Activated naive CD8-positive, alpha-beta T cell treated with anti-CD3 and anti-CD28 coated beads, Interleukin-2, amount 50 U/mL, for 24 hours (primary cell): ENCODE results near the gene MIPEP.

Experiments
- ATAC-seq: fragments of 150-1000 bp; cut with Tn5 transposase; one replicate; pipeline ENCODE4 v1.10.0; 2021
- DNase-seq: peaks from one replicate; pipeline ENCODE4 v3.0.0; 2021
- H3K27ac Mint-ChIP-seq: one replicate; pipeline ENCODE4 v1.8.0; 2021; ENCODE audit warnings: mild to moderate bottlenecking, mixed read lengths
- H3K27me3 Mint-ChIP-seq: one replicate; pipeline ENCODE4 v1.8.0; 2021; ENCODE audit warnings: mixed read lengths
- H3K36me3 Mint-ChIP-seq: one replicate; pipeline ENCODE4 v1.8.0; 2021; ENCODE audit warnings: low read depth, mixed read lengths
- H3K4me1 Mint-ChIP-seq: one replicate; pipeline ENCODE4 v1.8.0; 2021; ENCODE audit warnings: mixed read lengths
- H3K4me3 Mint-ChIP-seq: one replicate; pipeline ENCODE4 v1.8.0; 2021; ENCODE audit warnings: mild to moderate bottlenecking, moderate library complexity, mixed read lengths
- H3K9me3 Mint-ChIP-seq: one replicate; pipeline ENCODE4 v1.8.0; 2021; ENCODE audit warnings: mixed read lengths

The MIPEP gene

GRCh38 chr13:23849670-23850069 is 39.5 kb downstream of the MIPEP start:
- DNase-seq (no peak), ATAC-seq (peak; percentile 33)
- H3K27ac Mint-ChIP-seq = no peak overlapping the region
- peaks cover 13% of the 10 kb centered on the region for H3K36me3 Mint-ChIP-seq
- H3K4me1 Mint-ChIP-seq = peaks cover 22% of the 10 kb centered on the region
- no peak overlapping the region for H3K4me3 Mint-ChIP-seq
- H3K9me3 Mint-ChIP-seq = no peaks in the 10 kb centered on the region
- H3K27me3 Mint-ChIP-seq = no peaks in the 10 kb centered on the region

- DNase-seq (no peak), ATAC-seq (no peak)
- no peaks in the 10 kb centered on the region for H3K27me3 Mint-ChIP-seq
- peaks cover 11% of the 10 kb centered on the region for H3K36me3 Mint-ChIP-seq
- no peak overlapping the region for H3K4me3 Mint-ChIP-seq
- H3K27ac Mint-ChIP-seq = no peak overlapping the region
- H3K9me3 Mint-ChIP-seq = no peaks in the 10 kb centered on the region
- peaks cover 28% of the 10 kb centered on the region for H3K4me1 Mint-ChIP-seq
These were observed 40.5 kb downstream of the MIPEP start for GRCh38 chr13:23848646-23849141.

GRCh38 chr13:23848019-23848418 is 41.2 kb downstream of the MIPEP start:
- H3K27ac Mint-ChIP-seq = no peak overlapping the region
- no peaks in the 10 kb centered on the region for H3K9me3 Mint-ChIP-seq
- DNase-seq (no peak), ATAC-seq (no peak)
- peaks cover 11% of the 10 kb centered on the region for H3K36me3 Mint-ChIP-seq
- no peak overlapping the region for H3K4me3 Mint-ChIP-seq
- H3K4me1 Mint-ChIP-seq = peaks cover 31% of the 10 kb centered on the region
- no peaks in the 10 kb centered on the region for H3K27me3 Mint-ChIP-seq

GRCh38 chr13:23847497-23847896 is 41.7 kb downstream of the MIPEP start:
- Mint-ChIP-seq H3K27me3 (no peaks in the 10 kb centered on the region), H3K9me3 (no peaks in the 10 kb centered on the region), H3K36me3 (peaks cover 13% of the 10 kb centered on the region), H3K27ac (no peak overlapping the region), H3K4me1 (peaks cover 31% of the 10 kb centered on the region), H3K4me3 (no peak overlapping the region)
- DNase-seq = no peak
- no peak for ATAC-seq

GRCh38 chr13:23845105-23845725 is 44.0 kb downstream of the MIPEP start:
- H3K4me1 Mint-ChIP-seq = peaks cover 25% of the 10 kb centered on the region

GRCh38 chr13:23844132-23844531 is 45.1 kb downstream of the MIPEP start:
- Mint-ChIP-seq H3K4me3 (no peak overlapping the region), H3K27me3 (no peaks in the 10 kb centered on the region), H3K27ac (no peak overlapping the region), H3K36me3 (peaks cover 9% of the 10 kb centered on the region), H3K9me3 (no peaks in the 10 kb centered on the region), H3K4me1 (peaks cover 20% of the 10 kb centered on the region)
- ATAC-seq (no peak), DNase-seq (no peak)

More at GRCh38 chr13:23845105-23845725, 44.0 kb downstream of the MIPEP start:
- Mint-ChIP-seq H3K4me3 (no peak overlapping the region), H3K27ac (no peak overlapping the region), H3K27me3 (no peaks in the 10 kb centered on the region), H3K36me3 (peaks cover 9% of the 10 kb centered on the region), H3K9me3 (no peaks in the 10 kb centered on the region)
- DNase-seq (no peak), ATAC-seq (no peak)

- no peaks in the 10 kb centered on the region for H3K9me3 Mint-ChIP-seq
- DNase-seq (no peak), ATAC-seq (no peak)
- H3K27me3 Mint-ChIP-seq = no peaks in the 10 kb centered on the region
- peaks cover 9% of the 10 kb centered on the region for H3K36me3 Mint-ChIP-seq
- no peak overlapping the region for H3K27ac Mint-ChIP-seq
- H3K4me1 Mint-ChIP-seq = peaks cover 16% of the 10 kb centered on the region
- H3K4me3 Mint-ChIP-seq = no peak overlapping the region
These were observed 45.8 kb downstream of the MIPEP start for GRCh38 chr13:23843436-23843835.

GRCh38 chr13:23842406-23842805 is 46.8 kb downstream of the MIPEP start:
- no peak overlapping the region for H3K4me3 Mint-ChIP-seq
- DNase-seq (no peak), ATAC-seq (no peak)
- no peak overlapping the region for H3K27ac Mint-ChIP-seq
- peaks cover 10% of the 10 kb centered on the region for H3K36me3 Mint-ChIP-seq
- no peaks in the 10 kb centered on the region for H3K9me3 Mint-ChIP-seq
- H3K27me3 Mint-ChIP-seq = no peaks in the 10 kb centered on the region
- peaks cover 13% of the 10 kb centered on the region for H3K4me1 Mint-ChIP-seq

- Mint-ChIP-seq H3K27ac (no peak overlapping the region), H3K9me3 (no peaks in the 10 kb centered on the region)
- ATAC-seq = no peak
These were observed 55.2 kb downstream of the MIPEP start for GRCh38 chr13:23833733-23834611.

GRCh38 chr13:23828866-23829265 is 60.3 kb downstream of the MIPEP start:
- ATAC-seq = no peak
- no peak for DNase-seq
- H3K4me3 Mint-ChIP-seq = no peak overlapping the region
- no peaks in the 10 kb centered on the region for H3K4me1 Mint-ChIP-seq
- peaks cover 31% of the 10 kb centered on the region for H3K36me3 Mint-ChIP-seq
- no peaks in the 10 kb centered on the region for H3K27me3 Mint-ChIP-seq
- H3K9me3 Mint-ChIP-seq = peaks cover 5% of the 10 kb centered on the region
- H3K27ac Mint-ChIP-seq = no peak overlapping the region

More at GRCh38 chr13:23833733-23834611, 55.2 kb downstream of the MIPEP start:
- DNase-seq = no peak
- no peaks in the 10 kb centered on the region for H3K4me1 Mint-ChIP-seq
- H3K27me3 Mint-ChIP-seq = no peaks in the 10 kb centered on the region
- peaks cover 23% of the 10 kb centered on the region for H3K36me3 Mint-ChIP-seq
- no peak overlapping the region for H3K4me3 Mint-ChIP-seq

GRCh38 chr13:23828086-23828485 is 61.1 kb downstream of the MIPEP start:
- Mint-ChIP-seq H3K9me3 (peaks cover 5% of the 10 kb centered on the region), H3K4me1 (no peaks in the 10 kb centered on the region), H3K36me3 (peaks cover 28% of the 10 kb centered on the region), H3K27me3 (no peaks in the 10 kb centered on the region), H3K27ac (no peak overlapping the region), H3K4me3 (no peak overlapping the region)
- no peak for ATAC-seq
- no peak for DNase-seq

- H3K4me3 Mint-ChIP-seq = no peak overlapping the region
These were observed 64.0 kb downstream of the MIPEP start for GRCh38 chr13:23825179-23825578.

GRCh38 chr13:23824371-23824770 is 64.8 kb downstream of the MIPEP start:
- no peaks in the 10 kb centered on the region for H3K27me3 Mint-ChIP-seq
- ATAC-seq = no peak
- H3K4me3 Mint-ChIP-seq = no peak overlapping the region
- H3K9me3 Mint-ChIP-seq = peaks cover 5% of the 10 kb centered on the region
- peaks cover 29% of the 10 kb centered on the region for H3K36me3 Mint-ChIP-seq
- H3K27ac Mint-ChIP-seq = no peak overlapping the region
- no peak for DNase-seq
- no peaks in the 10 kb centered on the region for H3K4me1 Mint-ChIP-seq

More at GRCh38 chr13:23825179-23825578, 64.0 kb downstream of the MIPEP start:
- ATAC-seq (no peak), DNase-seq (no peak)
- Mint-ChIP-seq H3K9me3 (peaks cover 5% of the 10 kb centered on the region), H3K27me3 (no peaks in the 10 kb centered on the region), H3K4me1 (no peaks in the 10 kb centered on the region), H3K27ac (no peak overlapping the region), H3K36me3 (peaks cover 29% of the 10 kb centered on the region)

- H3K4me1 Mint-ChIP-seq = no peaks in the 10 kb centered on the region
- peaks cover 5% of the 10 kb centered on the region for H3K9me3 Mint-ChIP-seq
- no peak for ATAC-seq
These were observed 66.9 kb downstream of the MIPEP start for GRCh38 chr13:23822252-23822824.

GRCh38 chr13:23820530-23820929 is 68.7 kb downstream of the MIPEP start:
- no peak for DNase-seq
- no peaks in the 10 kb centered on the region for H3K4me1 Mint-ChIP-seq
- H3K4me3 Mint-ChIP-seq = no peak overlapping the region
- H3K27me3 Mint-ChIP-seq = no peaks in the 10 kb centered on the region
- peaks cover 21% of the 10 kb centered on the region for H3K36me3 Mint-ChIP-seq
- ATAC-seq = no peak
- H3K9me3 Mint-ChIP-seq = peaks cover 5% of the 10 kb centered on the region
- H3K27ac Mint-ChIP-seq = no peak overlapping the region

More at GRCh38 chr13:23822252-23822824, 66.9 kb downstream of the MIPEP start:
- DNase-seq = no peak
- no peaks in the 10 kb centered on the region for H3K27me3 Mint-ChIP-seq
- no peak overlapping the region for H3K27ac Mint-ChIP-seq
- no peak overlapping the region for H3K4me3 Mint-ChIP-seq
- H3K36me3 Mint-ChIP-seq = peaks cover 28% of the 10 kb centered on the region
